Calu3 (cell line): Measurements from ENCODE around the gene MFAP3. TPM values are rescaled to one million over a fixed set of nuclear protein-coding genes. Genes with fewer than 3 reads are reported as not detected.

ENCODE experiments used
- Bru-seq: library from RNA; stranded (reverse); fragments of 400-500 nt; gene quantifications from one replicate; lab custom pipeline; 2021; lab: Mats Ljungman, UMichigan
- BruChase-seq, 2 experiments: library from RNA; stranded (reverse); fragments of 400-500 nt; gene quantifications; one replicate each; lab custom pipeline; 2021; lab: Mats Ljungman, UMichigan
- BruUV-seq: library from RNA; stranded (reverse); fragments of 400-500 nt; replicated peaks from 2 replicates; lab custom pipeline; 2021; lab: Mats Ljungman, UMichigan
- CTCF ChIA-PET: fragments of 300-600 bp; sonication (Branson Sonifier 250); formaldehyde crosslinking; loops from one replicate; lab custom pipeline; 2022; ENCODE audit warnings: antibody characterized with exemption; lab: Charles Lee
- DNase-seq: peaks from one replicate; pipeline ENCODE4 v3.0.0; 2022
- H3K27ac Mint-ChIP-seq: one replicate; pipeline ENCODE4 v1.8.0; 2022; ENCODE audit warnings: mixed read lengths; ENCODE audit not compliant: unreplicated experiment
- H3K27me3 Mint-ChIP-seq: one replicate; pipeline ENCODE4 v1.8.0; 2022; ENCODE audit warnings: mixed read lengths; ENCODE audit not compliant: unreplicated experiment
- H3K36me3 Mint-ChIP-seq: one replicate; pipeline ENCODE4 v1.8.0; 2022; ENCODE audit warnings: mild to moderate bottlenecking, moderate library complexity, mixed read lengths; ENCODE audit not compliant: insufficient read depth, unreplicated experiment
- H3K4me1 Mint-ChIP-seq: one replicate; pipeline ENCODE4 v1.8.0; 2022; ENCODE audit warnings: mild to moderate bottlenecking, low read depth, mixed read lengths; ENCODE audit not compliant: unreplicated experiment
- H3K4me3 Mint-ChIP-seq: one replicate; pipeline ENCODE4 v1.8.0; 2022; ENCODE audit warnings: mild to moderate bottlenecking, low read depth, moderate library complexity, mixed read lengths; ENCODE audit not compliant: unreplicated experiment
- H3K9me3 Mint-ChIP-seq: one replicate; pipeline ENCODE4 v1.8.0; 2022; ENCODE audit warnings: low read depth, mixed read lengths; ENCODE audit not compliant: unreplicated experiment
- CTCF ChIP-seq: fragments of 200-600 bp; IDR thresholded peaks from one replicate; pipeline ENCODE4 v1.8.0; 2022; ENCODE audit warnings: antibody characterized with exemption; ENCODE audit not compliant: unreplicated experiment
- intact Hi-C: fragments of 100-400 bp; cut with micrococcal nuclease; formaldehyde crosslinking; loops from one replicate; pipeline ENCODE4 v1.10.0; 2022; ENCODE audit not compliant: unreplicated experiment
- long read RNA-seq: library from polyadenylated mRNA; stranded (forward); transcript quantifications from one replicate; pipeline ENCODE4 v2.0.0, GENCODE V29; 2022
- total RNA-seq: library from RNA; stranded (reverse); gene quantifications from 2 replicates; pipeline ENCODE4 v1.2.3, GENCODE V29; 2022

MFAP3 gene
- total RNA-seq: 34.4 and 39.3 TPM in 2 replicates
- percentile 87 among the genes with signal in this experiment for Bru-seq, nascent RNA
- BruChase-seq, experiment 1, labeled RNA remaining after a 6-hour chase: percentile 91 among the genes with signal in this experiment
- BruChase-seq, experiment 2, labeled RNA remaining after a 2-hour chase: percentile 91 among the genes with signal in this experiment
- long read RNA-seq, transcript MFAP3-212 (3 exons, 643 nt): major isoform, 20 of 34 reads
- long read RNA-seq, partial matches to known transcripts: 3 of 34 reads
- long read RNA-seq, other reads (novel, unspliced or antisense): 10 of 34 reads

GRCh38 chr5:154038707-154039457 is at the start of gene MFAP3, which contains the start of gene FAM114A2:
Gene MFAP3, plus strand, starts transcription at chr5:154038967. Its CDS starts 10,756 bp downstream, at chr5:154049723.
Gene FAM114A2, minus strand, starts transcription at chr5:154038910. Its CDS starts 3,957 bp downstream, at chr5:154034953.
- BruUV-seq: no TSS peak
- Mint-ChIP-seq H3K4me1 (peaks cover 23% of the 10 kb centered on the region), H3K27ac (peak within 1 kb of the TSS; percentile 89), H3K36me3 (peaks cover 16% of the 10 kb centered on the region), H3K4me3 (peak within 1 kb of the TSS; percentile 96), H3K9me3 (no peaks in the 10 kb centered on the region), H3K27me3 (no peaks in the 10 kb centered on the region)
- no peak for TF ChIP-seq CTCF
- CTCF ChIA-PET: interaction anchor here (0.7 to 1.6 kb wide), 7 partner anchors 12 to 601 kb away, joined by 3 to 8 read pairs (median 3); no protein-coding TSS in a partner anchor
- intact Hi-C loops: no loop called here
- peak; percentile 93 for DNase-seq

- H3K9me3 Mint-ChIP-seq: no peaks in the 10 kb centered on the region
- H3K27me3 Mint-ChIP-seq: no peaks in the 10 kb centered on the region
- no peak overlapping the region for H3K27ac Mint-ChIP-seq
- H3K4me3 Mint-ChIP-seq: no peak overlapping the region
- no peaks in the 10 kb centered on the region for H3K4me1 Mint-ChIP-seq
- BruUV-seq: no TSS peak
- intact Hi-C loops: no loop called here
- DNase-seq: no peak
- CTCF ChIA-PET: interaction anchor here (1.0 kb wide), 1 partner anchor 11 kb away, joined by 5 read pairs; no protein-coding TSS in a partner anchor
- TF ChIP-seq CTCF: no peak
- no peaks in the 10 kb centered on the region for H3K36me3 Mint-ChIP-seq
Measured at GRCh38 chr5:153991168-153991567, 47.6 kb upstream of the MFAP3 start.

- no peak for DNase-seq
- no peaks in the 10 kb centered on the region for H3K27me3 Mint-ChIP-seq
- CTCF ChIA-PET: no interaction called here
- no peak overlapping the region for H3K27ac Mint-ChIP-seq
- H3K36me3 Mint-ChIP-seq: no peaks in the 10 kb centered on the region
- TF ChIP-seq CTCF: no peak
- no peak overlapping the region for H3K4me3 Mint-ChIP-seq
- no TSS peak for BruUV-seq
- intact Hi-C loops: no loop called here
- no peaks in the 10 kb centered on the region for H3K9me3 Mint-ChIP-seq
- H3K4me1 Mint-ChIP-seq: no peaks in the 10 kb centered on the region
Measured at GRCh38 chr5:153998010-153998409, 40.8 kb upstream of the MFAP3 start.

- H3K27me3 Mint-ChIP-seq: no peaks in the 10 kb centered on the region
- no peak overlapping the region for H3K27ac Mint-ChIP-seq
- no peak for DNase-seq
- BruUV-seq: no TSS peak
- no peaks in the 10 kb centered on the region for H3K36me3 Mint-ChIP-seq
- H3K4me1 Mint-ChIP-seq: no peaks in the 10 kb centered on the region
- intact Hi-C loops: no loop called here
- H3K9me3 Mint-ChIP-seq: no peaks in the 10 kb centered on the region
- no peak for TF ChIP-seq CTCF
- H3K4me3 Mint-ChIP-seq: no peak overlapping the region
- CTCF ChIA-PET: no interaction called here
Measured at GRCh38 chr5:153998768-153999167, 40.0 kb upstream of the MFAP3 start.
